OCI-LY1 (cell line): ENCODE data around the gene KCNMB1.

Experiments
- H2AFZ ChIP-seq: fragments of 200-600 bp; sonication (generic), shearing (Covaris generic); 2 replicates; pipeline ENCODE4 v1.6.0; 2014; ENCODE audit warnings: antibody characterized with exemption, mild to moderate bottlenecking, low read length
- H3F3A ChIP-seq: fragments of 200-600 bp; sonication (generic), shearing (Covaris generic); 2 replicates; pipeline ENCODE4 v1.6.0; 2014; ENCODE audit warnings: mild to moderate bottlenecking, antibody characterized with exemption, low read length, moderate library complexity; ENCODE audit not compliant: insufficient read depth
- H3K27ac ChIP-seq: fragments of 200-600 bp; sonication (generic); 2 replicates; pipeline ENCODE4 v1.5.1; 2014; ENCODE audit warnings: low read length, mixed run types, mild to moderate bottlenecking, low read depth; ENCODE audit not compliant: poor library complexity, severe bottlenecking
- H3K27me3 ChIP-seq: fragments of 200-600 bp; sonication (generic); 2 replicates; pipeline ENCODE4 v1.6.0; 2014; ENCODE audit warnings: antibody characterized with exemption, mild to moderate bottlenecking, low read length, moderate library complexity; ENCODE audit not compliant: insufficient read depth
- H3K36me3 ChIP-seq: fragments of 200-600 bp; sonication (generic); 2 replicates; pipeline ENCODE4 v1.6.1; 2014; ENCODE audit warnings: mild to moderate bottlenecking, antibody characterized with exemption, low read length, moderate library complexity, mixed read lengths; ENCODE audit not compliant: insufficient read depth
- H3K4me1 ChIP-seq: fragments of 200-600 bp; sonication (generic); 2 replicates; pipeline ENCODE4 v1.5.1; 2014; ENCODE audit warnings: mild to moderate bottlenecking, low read length, moderate library complexity; ENCODE audit not compliant: insufficient read depth, severe bottlenecking
- H3K4me2 ChIP-seq: fragments of 200-600 bp; sonication (generic), shearing (Covaris generic); 2 replicates; pipeline ENCODE4 v1.6.1; 2014; ENCODE audit warnings: low read length
- H3K4me3 ChIP-seq: fragments of 200-600 bp; sonication (generic); 2 replicates; pipeline ENCODE4 v1.5.1; 2014; ENCODE audit warnings: low read length, low read depth, mild to moderate bottlenecking, mixed read lengths; ENCODE audit not compliant: poor library complexity, severe bottlenecking
- H3K79me2 ChIP-seq: fragments of 200-600 bp; shearing (Covaris generic); 2 replicates; pipeline ENCODE4 v1.6.1; 2016; ENCODE audit warnings: mixed run types, low read length, mixed read lengths; ENCODE audit not compliant: insufficient read depth
- H3K9ac ChIP-seq: fragments of 200-600 bp; sonication (generic), shearing (Covaris generic); 2 replicates; pipeline ENCODE4 v1.6.1; 2014; ENCODE audit warnings: mild to moderate bottlenecking, low read length, mixed read lengths
- H3K9me2 ChIP-seq: fragments of 200-600 bp; sonication (generic), shearing (Covaris generic); 2 replicates; pipeline ENCODE4 v1.6.1; 2014; ENCODE audit warnings: low read depth, mild to moderate bottlenecking, low read length, mixed read lengths
- H3K9me3 ChIP-seq: fragments of 200-600 bp; shearing (Covaris generic); 2 replicates; pipeline ENCODE4 v1.6.1; 2014; ENCODE audit warnings: low read length, mixed read lengths
- H4K20me1 ChIP-seq: fragments of 200-600 bp; sonication (generic), shearing (Covaris generic); 2 replicates; pipeline ENCODE4 v1.6.0; 2016; ENCODE audit warnings: mild to moderate bottlenecking, low read length; ENCODE audit not compliant: insufficient read depth
- EZH2 ChIP-seq: fragments of 200-600 bp; sonication (generic), shearing (Covaris generic); IDR thresholded peaks from 2 replicates; pipeline ENCODE4 v1.8.0; 2017; ENCODE audit warnings: borderline replicate concordance, mixed run types, mild to moderate bottlenecking, antibody characterized with exemption, low read length, moderate library complexity, mixed read lengths
- TF ChIP-seq, protein P1 (sequence below): fragments of 200-600 bp; sonication (generic), shearing (Covaris generic); IDR thresholded peaks from 2 replicates; pipeline ENCODE4 v1.5.1; 2017; ENCODE audit warnings: mild to moderate bottlenecking, antibody characterized with exemption, low read length, moderate library complexity, mixed read lengths

The KCNMB1 gene

DNA sequence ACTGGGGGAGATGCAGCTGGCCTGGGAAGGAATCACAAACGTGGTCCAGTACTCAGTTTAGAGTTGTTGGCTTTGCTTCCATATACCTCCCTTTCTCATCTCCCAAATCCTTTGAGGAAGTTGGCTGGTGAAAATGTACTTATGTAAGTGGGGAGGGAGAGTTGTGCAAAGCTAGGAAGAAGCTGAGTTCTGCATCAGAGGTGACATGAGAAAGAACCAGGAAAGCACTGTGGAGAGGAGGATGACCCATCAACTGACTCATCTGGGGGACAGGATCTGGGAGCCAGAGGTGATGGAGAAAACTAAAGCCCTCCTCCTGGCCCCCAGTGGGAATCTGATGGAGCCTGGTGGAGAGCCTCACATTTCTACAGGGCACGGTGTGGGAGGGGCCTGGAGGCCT, 16.2 kb downstream of the KCNMB1 start:
- Histone ChIP-seq H3K36me3 (no peaks in the 10 kb centered on the region), H3K9me2 (no peaks in the 10 kb centered on the region), H4K20me1 (no peaks in the 10 kb centered on the region), H2AFZ (no peak overlapping the region), H3K4me3 (no peak overlapping the region), H3K4me2 (no peak overlapping the region), H3F3A (no peaks in the 10 kb centered on the region), H3K9me3 (no peaks in the 10 kb centered on the region), H3K9ac (no peak overlapping the region), H3K27ac (no peak overlapping the region), H3K4me1 (no peaks in the 10 kb centered on the region), H3K27me3 (no peaks in the 10 kb centered on the region; the same call in 1 of the 2 replicates), H3K79me2 (no peaks in the 10 kb centered on the region)
- no peak for TF ChIP-seq EZH2
- TF ChIP-seq, protein P1, sequence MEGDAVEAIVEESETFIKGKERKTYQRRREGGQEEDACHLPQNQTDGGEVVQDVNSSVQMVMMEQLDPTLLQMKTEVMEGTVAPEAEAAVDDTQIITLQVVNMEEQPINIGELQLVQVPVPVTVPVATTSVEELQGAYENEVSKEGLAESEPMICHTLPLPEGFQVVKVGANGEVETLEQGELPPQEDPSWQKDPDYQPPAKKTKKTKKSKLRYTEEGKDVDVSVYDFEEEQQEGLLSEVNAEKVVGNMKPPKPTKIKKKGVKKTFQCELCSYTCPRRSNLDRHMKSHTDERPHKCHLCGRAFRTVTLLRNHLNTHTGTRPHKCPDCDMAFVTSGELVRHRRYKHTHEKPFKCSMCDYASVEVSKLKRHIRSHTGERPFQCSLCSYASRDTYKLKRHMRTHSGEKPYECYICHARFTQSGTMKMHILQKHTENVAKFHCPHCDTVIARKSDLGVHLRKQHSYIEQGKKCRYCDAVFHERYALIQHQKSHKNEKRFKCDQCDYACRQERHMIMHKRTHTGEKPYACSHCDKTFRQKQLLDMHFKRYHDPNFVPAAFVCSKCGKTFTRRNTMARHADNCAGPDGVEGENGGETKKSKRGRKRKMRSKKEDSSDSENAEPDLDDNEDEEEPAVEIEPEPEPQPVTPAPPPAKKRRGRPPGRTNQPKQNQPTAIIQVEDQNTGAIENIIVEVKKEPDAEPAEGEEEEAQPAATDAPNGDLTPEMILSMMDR = no peak

DNA sequence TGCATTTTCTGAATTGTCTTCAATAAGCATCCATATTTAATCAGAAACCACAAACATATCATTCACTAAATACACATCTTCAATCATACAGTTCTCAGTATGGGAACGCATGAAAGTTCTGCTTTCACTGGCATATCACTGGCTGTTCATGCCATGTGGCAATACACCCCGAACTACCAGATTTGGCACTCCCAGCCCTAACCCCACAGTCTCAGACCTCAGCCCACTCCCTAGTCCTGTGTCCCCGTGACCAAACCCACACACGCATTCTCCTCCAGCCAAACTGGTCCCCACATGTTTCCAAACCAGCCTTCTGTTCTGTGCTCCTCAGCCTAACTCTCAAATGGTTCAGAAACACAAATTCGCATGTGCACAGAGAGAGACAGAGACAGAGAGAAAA, 20.6 kb downstream of the KCNMB1 start:
- TF ChIP-seq, protein P1 = no peak
- TF ChIP-seq EZH2 = no peak
- Histone ChIP-seq H3K27ac (no peak overlapping the region), H3K79me2 (no peaks in the 10 kb centered on the region), H3K4me1 (no peaks in the 10 kb centered on the region), H3K36me3 (no peaks in the 10 kb centered on the region), H4K20me1 (no peaks in the 10 kb centered on the region), H3K4me3 (no peak overlapping the region), H3K9me3 (no peaks in the 10 kb centered on the region), H3F3A (no peaks in the 10 kb centered on the region), H3K27me3 (peaks cover 5% of the 10 kb centered on the region; the same call in 1 of the 2 replicates), H3K9ac (no peak overlapping the region), H3K9me2 (no peaks in the 10 kb centered on the region), H2AFZ (no peak overlapping the region), H3K4me2 (no peak overlapping the region)

DNA sequence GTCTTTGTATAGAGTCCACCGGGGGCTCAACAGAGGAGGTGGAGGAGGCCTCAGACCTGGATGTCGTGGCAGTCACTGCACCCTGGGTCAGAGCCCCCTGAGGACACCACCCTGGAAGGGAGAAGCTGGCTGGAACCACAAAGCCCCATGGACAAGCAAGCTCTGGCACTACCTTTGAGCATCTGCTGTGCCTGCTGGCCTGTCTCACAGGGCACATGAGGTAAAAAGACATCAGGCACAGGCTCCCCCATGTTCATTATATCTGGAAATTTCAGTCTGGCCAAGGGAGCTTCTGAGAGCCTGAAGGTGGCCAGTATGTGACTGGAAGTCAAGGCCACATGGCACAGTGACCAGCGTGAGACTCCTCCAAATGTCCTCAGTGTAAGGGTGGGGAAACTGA, 22.9 kb downstream of the KCNMB1 start:
- no peak overlapping the region for H3K9ac ChIP-seq
- no peaks in the 10 kb centered on the region for H3K9me3 ChIP-seq
- H3K4me2 ChIP-seq = no peak overlapping the region
- H2AFZ ChIP-seq = no peak overlapping the region
- H3K79me2 ChIP-seq = no peaks in the 10 kb centered on the region
- H4K20me1 ChIP-seq = no peaks in the 10 kb centered on the region
- no peaks in the 10 kb centered on the region for H3K4me1 ChIP-seq
- H3F3A ChIP-seq = no peaks in the 10 kb centered on the region
- H3K36me3 ChIP-seq = no peaks in the 10 kb centered on the region
- H3K27ac ChIP-seq = no peak overlapping the region
- no peak overlapping the region for H3K4me3 ChIP-seq
- no peaks in the 10 kb centered on the region for H3K9me2 ChIP-seq
- H3K27me3 ChIP-seq = peaks cover 5% of the 10 kb centered on the region; the same call in 1 of the 2 replicates
- no peak for TF ChIP-seq EZH2
- TF ChIP-seq, protein P1 = no peak
